Lower leg skin (tissue), 4 donors: ENCODE measurements around the gene TMEM117. TPM values are rescaled to one million over a fixed set of nuclear protein-coding genes. Genes with fewer than 3 reads are reported as not detected.

Experiments used
- DNase-seq, 2 donors: peaks; one replicate each; pipeline ENCODE4 v3.0.0-alpha.2; 2019; ENCODE audit warnings: low spot score in 2 of 2
- H3K4me3 ChIP-seq: fragments of 200-600 bp; sonication (generic); 2 replicates; pipeline ENCODE4 v1.5.1; 2017; ENCODE audit warnings: mild to moderate bottlenecking, low read depth; ENCODE audit not compliant: poor library complexity, severe bottlenecking
- CTCF ChIP-seq, 3 donors: fragments of 450-650 bp; IDR thresholded peaks; one replicate each; pipeline ENCODE4 v1.5.1; 2016; ENCODE audit warnings: antibody characterized with exemption in 3 of 3, mild to moderate bottlenecking in 3 of 3, moderate library complexity in 2 of 3
- POLR2A ChIP-seq, 2 donors: fragments of 450-650 bp; IDR thresholded peaks; one replicate each; pipeline ENCODE4 v1.6.1; 2016 to 2017; ENCODE audit warnings: antibody characterized with exemption in 2 of 2, mild to moderate bottlenecking in 1 of 2, moderate library complexity in 1 of 2
- WGBS, 2 donors: methylation state at CpG; one replicate each; pipeline ENCODE4 v1.1.5; 2018; 5-methylcytosine and 5-hydroxymethylcytosine counted together
- intact Hi-C: fragments of 100-400 bp; cut with DNase I; formaldehyde crosslinking; loops from one replicate; pipeline ENCODE4 v1.15.0; 2023; ENCODE audit warnings: low total_unique reads
- total RNA-seq, 4 donors: library from RNA; depleted of rRNA; stranded (reverse); fragments of >200 nt; gene quantifications; one replicate each; pipeline ENCODE4 v1.1.0, GENCODE V29; 2016

Gene TMEM117
- total RNA-seq, 4 donors from 2014 or later, result 19.9 to 27.8 (median 24.3) TPM

- no peak for DNase-seq
- intact Hi-C loops, result no loop called here
- H3K4me3 ChIP-seq, result no peak overlapping the region
- 49 to 58% methylated on average over 3 of the region's 3 CpGs for WGBS, 2 donors
- TF ChIP-seq CTCF (IDR thresholded peaks at IDR 0.05) (no peak), POLR2A (IDR thresholded peaks at IDR 0.05) (no peak)
Observed at GRCh38 chr12:44285321-44285960, 449.6 kb downstream of the TMEM117 start.

GRCh38 chr12:44286336-44286735, 450.5 kb downstream of the TMEM117 start:
- DNase-seq, result no peak
- intact Hi-C loops, result no loop called here
- TF ChIP-seq CTCF (IDR thresholded peaks at IDR 0.05), result no peak
- no peak for TF ChIP-seq POLR2A (IDR thresholded peaks at IDR 0.05)
- no peak overlapping the region for H3K4me3 ChIP-seq
- 49 to 63% methylated on average over 2 of the region's 2 CpGs for WGBS, 2 donors

GRCh38 chr12:44286821-44287505, 451.1 kb downstream of the TMEM117 start:
- H3K4me3 ChIP-seq, result no peak overlapping the region
- 60 to 68% methylated on average over 2 of the region's 2 CpGs for WGBS, 2 donors
- intact Hi-C loops, result no loop called here
- no peak for DNase-seq
- no peak for TF ChIP-seq POLR2A (IDR thresholded peaks at IDR 0.05)
- TF ChIP-seq CTCF (IDR thresholded peaks at IDR 0.05), result no peak

GRCh38 chr12:44287545-44287944, 451.7 kb downstream of the TMEM117 start:
- DNase-seq, result no peak
- intact Hi-C loops, result no loop called here
- TF ChIP-seq POLR2A (IDR thresholded peaks at IDR 0.05), result no peak
- no peak for TF ChIP-seq CTCF (IDR thresholded peaks at IDR 0.05)
- H3K4me3 ChIP-seq, result no peak overlapping the region

GRCh38 chr12:44294649-44295048, 458.8 kb downstream of the TMEM117 start:
- no peak for DNase-seq
- 81 to 88% methylated on average over 1 of the region's 1 CpG for WGBS, 2 donors

More at GRCh38 chr12:44294649-44295048, 458.8 kb downstream of the TMEM117 start:
- no peak overlapping the region for H3K4me3 ChIP-seq
- intact Hi-C loops, result no loop called here
- TF ChIP-seq POLR2A (IDR thresholded peaks at IDR 0.05) (no peak), CTCF (IDR thresholded peaks at IDR 0.05) (no peak)
